Measurements from ENCODE around the gene MYL3. TPM values are rescaled to one million over a fixed set of nuclear protein-coding genes. Genes with fewer than 3 reads are reported as not detected.

MYL3 gene
- polyA plus RNA-seq, 1 donor from 2014 or later = 2.1 TPM

DNA sequence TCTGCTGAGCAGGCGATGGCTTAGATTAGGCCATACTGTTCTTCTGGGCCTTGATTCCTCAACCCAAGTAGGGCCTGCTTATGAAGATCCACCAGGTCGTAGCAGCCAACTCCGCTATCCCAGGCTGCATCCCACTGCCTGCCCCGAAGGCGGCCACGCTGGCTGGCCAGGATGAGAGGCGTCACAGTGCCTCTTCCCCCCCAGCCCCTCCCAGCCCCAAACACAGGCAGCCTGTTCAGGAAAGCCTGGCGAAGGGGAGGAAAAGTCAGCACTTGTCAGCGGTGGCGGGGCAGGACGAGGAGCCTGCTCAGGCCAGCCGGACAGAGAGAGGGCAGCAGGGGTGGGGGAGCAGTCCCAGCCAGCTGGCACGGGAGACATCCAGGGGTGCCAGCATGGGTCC, 25.5 kb upstream of the MYL3 start (continued):
- TF ChIP-seq, protein P1, sequence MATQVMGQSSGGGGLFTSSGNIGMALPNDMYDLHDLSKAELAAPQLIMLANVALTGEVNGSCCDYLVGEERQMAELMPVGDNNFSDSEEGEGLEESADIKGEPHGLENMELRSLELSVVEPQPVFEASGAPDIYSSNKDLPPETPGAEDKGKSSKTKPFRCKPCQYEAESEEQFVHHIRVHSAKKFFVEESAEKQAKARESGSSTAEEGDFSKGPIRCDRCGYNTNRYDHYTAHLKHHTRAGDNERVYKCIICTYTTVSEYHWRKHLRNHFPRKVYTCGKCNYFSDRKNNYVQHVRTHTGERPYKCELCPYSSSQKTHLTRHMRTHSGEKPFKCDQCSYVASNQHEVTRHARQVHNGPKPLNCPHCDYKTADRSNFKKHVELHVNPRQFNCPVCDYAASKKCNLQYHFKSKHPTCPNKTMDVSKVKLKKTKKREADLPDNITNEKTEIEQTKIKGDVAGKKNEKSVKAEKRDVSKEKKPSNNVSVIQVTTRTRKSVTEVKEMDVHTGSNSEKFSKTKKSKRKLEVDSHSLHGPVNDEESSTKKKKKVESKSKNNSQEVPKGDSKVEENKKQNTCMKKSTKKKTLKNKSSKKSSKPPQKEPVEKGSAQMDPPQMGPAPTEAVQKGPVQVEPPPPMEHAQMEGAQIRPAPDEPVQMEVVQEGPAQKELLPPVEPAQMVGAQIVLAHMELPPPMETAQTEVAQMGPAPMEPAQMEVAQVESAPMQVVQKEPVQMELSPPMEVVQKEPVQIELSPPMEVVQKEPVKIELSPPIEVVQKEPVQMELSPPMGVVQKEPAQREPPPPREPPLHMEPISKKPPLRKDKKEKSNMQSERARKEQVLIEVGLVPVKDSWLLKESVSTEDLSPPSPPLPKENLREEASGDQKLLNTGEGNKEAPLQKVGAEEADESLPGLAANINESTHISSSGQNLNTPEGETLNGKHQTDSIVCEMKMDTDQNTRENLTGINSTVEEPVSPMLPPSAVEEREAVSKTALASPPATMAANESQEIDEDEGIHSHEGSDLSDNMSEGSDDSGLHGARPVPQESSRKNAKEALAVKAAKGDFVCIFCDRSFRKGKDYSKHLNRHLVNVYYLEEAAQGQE (IDR thresholded peaks at IDR 0.05; ENCODE audit: borderline replicate concordance) = no peak
- TF ChIP-seq MXI1 (conservative IDR thresholded peaks at IDR 0.05; ENCODE audit: poor library complexity, severe bottlenecking) = no peak

DNA sequence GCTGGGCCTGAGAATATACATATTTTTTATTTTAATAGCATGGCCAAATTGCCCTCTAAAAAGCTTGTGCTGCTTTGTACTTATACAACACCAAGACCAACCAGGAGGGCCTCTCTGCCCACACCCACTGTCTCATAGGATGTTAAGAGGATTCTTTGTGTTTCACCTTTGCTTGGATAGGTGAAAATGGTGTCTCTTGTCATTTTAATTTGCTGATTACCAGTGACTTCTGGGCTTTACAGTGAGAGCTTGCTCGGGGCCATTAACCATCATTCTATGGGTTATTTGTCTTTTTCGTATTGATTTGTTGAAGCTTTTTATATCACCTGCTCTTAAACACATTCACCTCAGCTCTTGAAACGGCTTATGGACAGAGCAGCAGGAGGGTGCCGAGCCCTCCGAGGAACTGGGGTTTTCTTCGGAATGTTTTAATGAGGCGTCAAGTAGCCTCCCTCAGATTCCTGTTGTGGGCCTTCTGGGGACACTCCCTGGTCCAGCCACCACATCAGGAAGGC, 24.8 kb upstream of the MYL3 start:
- Histone ChIP-seq H3K27me3 (ENCODE audit: insufficient read depth, low read depth, low read length) (peaks cover 25% of the 10 kb centered on the region), H3F3A (ENCODE audit: insufficient read depth, low read length, poor library complexity, severe bottlenecking) (no peaks in the 10 kb centered on the region), H3K9ac (ENCODE audit: low read length) (no peak overlapping the region), H3K9me2 (ENCODE audit: insufficient read depth, low read length) (no peaks in the 10 kb centered on the region), H3K79me2 (replicated peaks; ENCODE audit: insufficient read depth, low read length) (no peaks in the 10 kb centered on the region), H3K9me3 (ENCODE audit: low read length) (no peaks in the 10 kb centered on the region), H3K36me3 (ENCODE audit: insufficient read depth, low read length) (no peaks in the 10 kb centered on the region), H3K27ac (ENCODE audit: low read length) (no peak overlapping the region), H3K4me2 (ENCODE audit: low read length) (no peak overlapping the region), H2AFZ (ENCODE audit: low read depth, low read length) (no peak overlapping the region), H3K4me3 (ENCODE audit: low read length) (no peak overlapping the region), H4K20me1 (ENCODE audit: insufficient read depth) (no peaks in the 10 kb centered on the region)
- TF ChIP-seq RAD21 (conservative IDR thresholded peaks at IDR 0.05) (no peak), SMC3 (conservative IDR thresholded peaks at IDR 0.05; ENCODE audit: poor library complexity) (no peak), EP300 (conservative IDR thresholded peaks at IDR 0.05; ENCODE audit: poor library complexity, severe bottlenecking) (no peak), TAF1 (IDR thresholded peaks at IDR 0.05; ENCODE audit: low read depth) (no peak)
- TF ChIP-seq, protein P2, sequence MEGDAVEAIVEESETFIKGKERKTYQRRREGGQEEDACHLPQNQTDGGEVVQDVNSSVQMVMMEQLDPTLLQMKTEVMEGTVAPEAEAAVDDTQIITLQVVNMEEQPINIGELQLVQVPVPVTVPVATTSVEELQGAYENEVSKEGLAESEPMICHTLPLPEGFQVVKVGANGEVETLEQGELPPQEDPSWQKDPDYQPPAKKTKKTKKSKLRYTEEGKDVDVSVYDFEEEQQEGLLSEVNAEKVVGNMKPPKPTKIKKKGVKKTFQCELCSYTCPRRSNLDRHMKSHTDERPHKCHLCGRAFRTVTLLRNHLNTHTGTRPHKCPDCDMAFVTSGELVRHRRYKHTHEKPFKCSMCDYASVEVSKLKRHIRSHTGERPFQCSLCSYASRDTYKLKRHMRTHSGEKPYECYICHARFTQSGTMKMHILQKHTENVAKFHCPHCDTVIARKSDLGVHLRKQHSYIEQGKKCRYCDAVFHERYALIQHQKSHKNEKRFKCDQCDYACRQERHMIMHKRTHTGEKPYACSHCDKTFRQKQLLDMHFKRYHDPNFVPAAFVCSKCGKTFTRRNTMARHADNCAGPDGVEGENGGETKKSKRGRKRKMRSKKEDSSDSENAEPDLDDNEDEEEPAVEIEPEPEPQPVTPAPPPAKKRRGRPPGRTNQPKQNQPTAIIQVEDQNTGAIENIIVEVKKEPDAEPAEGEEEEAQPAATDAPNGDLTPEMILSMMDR (IDR thresholded peaks at IDR 0.05; ENCODE audit: poor library complexity, severe bottlenecking) = no peak

DNA sequence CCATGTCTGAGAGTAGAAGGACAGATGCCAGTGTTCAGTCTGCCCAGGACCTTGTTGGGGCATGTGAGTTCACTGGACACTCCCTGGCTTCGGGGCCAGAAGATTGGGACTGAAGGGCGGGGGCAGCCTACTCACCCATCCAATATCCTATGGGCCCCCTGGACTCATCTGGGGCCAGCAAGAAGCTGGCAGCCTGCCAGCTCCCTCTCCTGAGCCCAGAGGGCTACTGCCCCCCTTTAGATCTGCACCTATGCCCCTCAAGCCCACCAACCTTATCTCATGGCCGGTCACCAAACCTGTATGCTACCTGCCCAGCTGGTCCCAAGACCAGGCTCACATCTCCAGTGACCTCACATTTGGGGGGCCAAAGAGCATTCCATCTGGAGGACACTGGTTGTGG, 22.4 kb upstream of the MYL3 start:
- Histone ChIP-seq H3K9me2 (ENCODE audit: insufficient read depth, low read length) (no peaks in the 10 kb centered on the region), H2AFZ (ENCODE audit: low read depth, low read length) (no peak overlapping the region), H3K9ac (ENCODE audit: low read length) (no peak overlapping the region), H3K9me3 (ENCODE audit: low read length) (no peaks in the 10 kb centered on the region), H3K4me3 (ENCODE audit: low read length) (no peak overlapping the region), H3K27me3 (ENCODE audit: insufficient read depth, low read depth, low read length) (peaks cover 44% of the 10 kb centered on the region), H4K20me1 (ENCODE audit: insufficient read depth) (no peaks in the 10 kb centered on the region), H3K36me3 (ENCODE audit: insufficient read depth, low read length) (no peaks in the 10 kb centered on the region), H3K79me2 (replicated peaks; ENCODE audit: insufficient read depth, low read length) (no peaks in the 10 kb centered on the region), H3K4me2 (ENCODE audit: low read length) (no peak overlapping the region), H3K27ac (ENCODE audit: low read length) (no peak overlapping the region), H3F3A (ENCODE audit: insufficient read depth, low read length, poor library complexity, severe bottlenecking) (no peaks in the 10 kb centered on the region)
- no peak for TF ChIP-seq EP300 (conservative IDR thresholded peaks at IDR 0.05; ENCODE audit: poor library complexity, severe bottlenecking)
- no peak for TF ChIP-seq POLR2AphosphoS5 (IDR thresholded peaks at IDR 0.05)
- no peak for TF ChIP-seq RAD21 (conservative IDR thresholded peaks at IDR 0.05)
- no peak for TF ChIP-seq EZH2 (IDR thresholded peaks at IDR 0.05; ENCODE audit: borderline replicate concordance, insufficient read depth, low read length, poor library complexity, severe bottlenecking)
- no peak for TF ChIP-seq TAF1 (IDR thresholded peaks at IDR 0.05; ENCODE audit: low read depth)
- TF ChIP-seq, protein P2 (IDR thresholded peaks at IDR 0.05; ENCODE audit: poor library complexity, severe bottlenecking) = no peak
- no peak for TF ChIP-seq MXI1 (conservative IDR thresholded peaks at IDR 0.05; ENCODE audit: poor library complexity, severe bottlenecking)
- TF ChIP-seq SMC3 (conservative IDR thresholded peaks at IDR 0.05; ENCODE audit: poor library complexity) = no peak
- TF ChIP-seq, protein P1 (IDR thresholded peaks at IDR 0.05; ENCODE audit: borderline replicate concordance) = no peak

Measured in neural cell (in vitro differentiated cells).